ENCODE measurements around the gene PRIMPOL. TPM values are rescaled to one million over a fixed set of nuclear protein-coding genes. Genes with fewer than 3 reads are reported as not detected.
"Not testable (repeated sequence)": the region's sequence is repeated elsewhere in the genome, so short reads cannot be mapped to it uniquely, and the experiment has no call there.

PRIMPOL gene, protein sequence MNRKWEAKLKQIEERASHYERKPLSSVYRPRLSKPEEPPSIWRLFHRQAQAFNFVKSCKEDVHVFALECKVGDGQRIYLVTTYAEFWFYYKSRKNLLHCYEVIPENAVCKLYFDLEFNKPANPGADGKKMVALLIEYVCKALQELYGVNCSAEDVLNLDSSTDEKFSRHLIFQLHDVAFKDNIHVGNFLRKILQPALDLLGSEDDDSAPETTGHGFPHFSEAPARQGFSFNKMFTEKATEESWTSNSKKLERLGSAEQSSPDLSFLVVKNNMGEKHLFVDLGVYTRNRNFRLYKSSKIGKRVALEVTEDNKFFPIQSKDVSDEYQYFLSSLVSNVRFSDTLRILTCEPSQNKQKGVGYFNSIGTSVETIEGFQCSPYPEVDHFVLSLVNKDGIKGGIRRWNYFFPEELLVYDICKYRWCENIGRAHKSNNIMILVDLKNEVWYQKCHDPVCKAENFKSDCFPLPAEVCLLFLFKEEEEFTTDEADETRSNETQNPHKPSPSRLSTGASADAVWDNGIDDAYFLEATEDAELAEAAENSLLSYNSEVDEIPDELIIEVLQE
- 51.3 TPM for total RNA-seq
- 12.7 TPM for polyA plus RNA-seq

DNA sequence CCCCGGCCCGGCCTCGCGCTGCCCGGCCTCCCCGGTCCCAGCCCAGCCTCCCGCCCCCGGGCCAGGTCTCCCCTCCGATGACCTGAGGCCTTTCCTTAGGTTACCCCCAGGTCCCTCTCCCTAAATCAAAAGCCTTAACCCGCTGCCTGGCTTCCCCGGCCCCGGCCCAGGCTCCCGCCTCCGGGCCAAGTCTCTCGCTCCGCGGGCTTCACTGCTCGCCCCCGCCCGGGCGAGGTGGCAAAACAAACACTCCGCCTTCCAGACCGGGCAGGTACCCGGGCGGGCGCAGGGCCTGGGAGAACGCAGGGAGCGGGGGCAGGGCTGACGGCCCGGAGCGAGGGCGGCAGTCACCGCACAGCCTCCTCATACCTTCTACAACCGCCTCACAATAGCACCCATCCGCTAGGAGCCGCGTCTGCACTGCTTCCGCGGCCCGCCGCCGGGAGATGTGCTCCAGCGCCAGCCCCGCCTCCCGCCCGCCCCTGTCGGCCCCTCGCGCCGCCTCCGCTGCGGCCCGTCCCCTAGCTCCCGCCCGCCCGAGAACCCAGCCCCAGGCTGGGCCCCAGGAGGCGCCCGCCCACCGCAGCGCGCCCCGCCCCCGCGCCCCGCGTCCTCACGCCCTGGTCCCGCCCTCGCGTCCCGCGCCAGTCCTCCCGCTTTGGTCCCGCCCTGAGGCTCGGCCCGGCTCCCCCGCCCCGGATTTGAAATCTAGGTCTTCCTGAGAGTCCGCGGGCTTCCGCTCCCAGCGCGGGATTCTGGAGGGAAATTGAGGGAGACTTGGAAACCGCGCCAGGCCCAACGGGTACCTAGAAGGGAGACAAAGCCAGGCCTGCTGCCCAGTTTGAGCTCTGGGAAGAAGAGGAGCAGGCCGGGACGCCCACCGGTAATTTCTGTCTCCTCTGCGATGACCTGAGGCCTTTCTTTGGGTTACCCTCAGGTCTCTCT lies at the start of gene PRIMPOL, which contains the start of gene CASP3:
Gene PRIMPOL, plus strand, starts transcription at position 713 of the 945 bp plus-strand sequence. CDS start 7,403 bp downstream, outside the sequence.
Gene CASP3, minus strand, starts transcription at position 422 of the 945 bp plus-strand sequence. CDS start 10,994 bp downstream, outside the sequence.
- DNase-seq (ENCODE audit: extremely low spot score) = peak; percentile 87
- H3K27ac ChIP-seq (ENCODE audit: low read depth) = peak within 1 kb of the TSS; percentile 98
- H3K4me1 ChIP-seq (ENCODE audit: insufficient read depth) = peaks cover 2% of the 10 kb centered on the region
- under 1% methylated on average over 87 of the region's 90 CpGs for WGBS
- H3K36me3 ChIP-seq (ENCODE audit: insufficient read depth) = peaks cover 2% of the 10 kb centered on the region
- H3K4me3 ChIP-seq (ENCODE audit: low read depth, low read length) = peak within 1 kb of the TSS; percentile 84

DNA sequence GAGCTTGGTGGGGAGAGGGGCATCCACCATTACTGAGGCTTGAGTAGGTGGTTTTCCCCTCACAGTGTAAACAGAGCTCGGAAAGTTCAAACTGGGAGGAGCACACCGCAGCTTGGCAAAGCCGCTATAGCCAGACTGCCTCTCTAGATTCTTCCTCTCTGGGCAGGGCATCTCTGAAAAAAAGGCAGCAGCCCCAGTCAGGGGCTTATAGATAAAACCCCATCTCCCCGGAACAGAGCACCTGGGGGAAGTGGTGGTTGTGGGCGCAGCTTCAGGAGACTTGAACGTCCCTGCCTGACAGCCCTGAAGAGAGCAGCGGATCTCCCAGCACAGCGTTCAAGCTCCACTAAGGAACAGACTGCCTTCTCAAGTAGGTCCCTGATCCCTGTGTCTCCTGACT lies 48.6 kb upstream of the PRIMPOL start:
- WGBS = 75% methylated on average over 8 of the region's 8 CpGs
- H3K36me3 ChIP-seq (ENCODE audit: insufficient read depth); DNase-seq (ENCODE audit: extremely low spot score): not testable (repeated sequence)

GRCh38 chr4:184602857-184603256 lies 46.7 kb upstream of the PRIMPOL start:
- 0% methylated on average over 1 of the region's 1 CpG for WGBS

More for the DNA sequence above, 48.6 kb upstream of the PRIMPOL start:
- H3K4me3 ChIP-seq (ENCODE audit: low read depth, low read length); H3K4me1 ChIP-seq (ENCODE audit: insufficient read depth); H3K27ac ChIP-seq (ENCODE audit: low read depth): not testable (repeated sequence)

GRCh38 chr4:184607429-184607828 lies 42.1 kb upstream of the PRIMPOL start:
- WGBS = 98% methylated on average over 2 of the region's 2 CpGs
- not testable (repeated sequence) for H3K36me3 ChIP-seq (ENCODE audit: insufficient read depth); DNase-seq (ENCODE audit: extremely low spot score); H3K4me1 ChIP-seq (ENCODE audit: insufficient read depth); H3K4me3 ChIP-seq (ENCODE audit: low read depth, low read length); H3K27ac ChIP-seq (ENCODE audit: low read depth)

More at GRCh38 chr4:184602857-184603256, 46.7 kb upstream of the PRIMPOL start:
- not testable (repeated sequence) for DNase-seq (ENCODE audit: extremely low spot score); H3K36me3 ChIP-seq (ENCODE audit: insufficient read depth); H3K4me3 ChIP-seq (ENCODE audit: low read depth, low read length); H3K4me1 ChIP-seq (ENCODE audit: insufficient read depth); H3K27ac ChIP-seq (ENCODE audit: low read depth)

- no peak for DNase-seq (ENCODE audit: extremely low spot score)
- 63% methylated on average over 3 of the region's 3 CpGs for WGBS
- no peaks in the 10 kb centered on the region for H3K36me3 ChIP-seq (ENCODE audit: insufficient read depth)
- no peaks in the 10 kb centered on the region for H3K4me1 ChIP-seq (ENCODE audit: insufficient read depth)
- no peak overlapping the region for H3K4me3 ChIP-seq (ENCODE audit: low read depth, low read length)
- H3K27ac ChIP-seq (ENCODE audit: low read depth) = no peak overlapping the region
Measured at GRCh38 chr4:184612074-184612473, 37.5 kb upstream of the PRIMPOL start.

- Histone ChIP-seq H3K27ac (ENCODE audit: low read depth) (no peak overlapping the region), H3K4me1 (ENCODE audit: insufficient read depth) (no peaks in the 10 kb centered on the region), H3K36me3 (ENCODE audit: insufficient read depth) (no peaks in the 10 kb centered on the region), H3K4me3 (ENCODE audit: low read depth, low read length) (no peak overlapping the region)
- DNase-seq (ENCODE audit: extremely low spot score) = no peak
- 91% methylated on average over 2 of the region's 2 CpGs for WGBS
Measured at GRCh38 chr4:184613405-184613804, 36.1 kb upstream of the PRIMPOL start.

GRCh38 chr4:184614509-184614908 lies 35.0 kb upstream of the PRIMPOL start:
- H3K36me3 ChIP-seq (ENCODE audit: insufficient read depth) = no peaks in the 10 kb centered on the region
- DNase-seq (ENCODE audit: extremely low spot score) = no peak
- WGBS = 91% methylated on average over 3 of the region's 3 CpGs
- no peak overlapping the region for H3K27ac ChIP-seq (ENCODE audit: low read depth)
- H3K4me3 ChIP-seq (ENCODE audit: low read depth, low read length) = no peak overlapping the region
- H3K4me1 ChIP-seq (ENCODE audit: insufficient read depth) = no peaks in the 10 kb centered on the region

DNA sequence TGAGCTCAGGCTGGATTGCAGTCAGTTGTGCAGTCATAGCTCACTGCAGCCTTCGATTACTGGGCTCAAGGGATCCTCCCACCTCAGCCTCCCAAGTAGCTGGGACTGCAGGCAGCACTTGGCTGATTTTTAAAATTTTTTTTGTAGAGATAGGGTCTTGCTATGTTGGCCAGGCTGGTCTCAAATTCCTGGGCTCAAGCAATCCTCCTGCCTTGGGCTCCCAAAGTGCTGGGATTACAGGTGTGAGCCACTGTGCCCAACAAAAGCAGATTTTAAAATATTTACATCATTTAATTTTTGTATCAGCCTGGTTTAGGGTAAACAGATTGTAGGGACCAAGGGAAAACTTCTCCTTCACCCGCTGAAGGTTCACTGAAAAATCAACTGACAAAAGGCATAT lies 33.4 kb upstream of the PRIMPOL start:
- H3K4me3 ChIP-seq (ENCODE audit: low read depth, low read length); H3K27ac ChIP-seq (ENCODE audit: low read depth); DNase-seq (ENCODE audit: extremely low spot score); H3K4me1 ChIP-seq (ENCODE audit: insufficient read depth); H3K36me3 ChIP-seq (ENCODE audit: insufficient read depth): not testable (repeated sequence)
- WGBS = 84% methylated on average over 2 of the region's 2 CpGs

GRCh38 chr4:184616633-184617551 lies 32.6 kb upstream of the PRIMPOL start:
- H3K4me3 ChIP-seq (ENCODE audit: low read depth, low read length) = no peak overlapping the region
- no peak for DNase-seq (ENCODE audit: extremely low spot score)
- 74% methylated on average over 12 of the region's 12 CpGs for WGBS
- H3K4me1 ChIP-seq (ENCODE audit: insufficient read depth) = no peaks in the 10 kb centered on the region
- no peaks in the 10 kb centered on the region for H3K36me3 ChIP-seq (ENCODE audit: insufficient read depth)
- H3K27ac ChIP-seq (ENCODE audit: low read depth) = no peak overlapping the region

GRCh38 chr4:184617600-184618196 lies 31.8 kb upstream of the PRIMPOL start:
- no peak for DNase-seq (ENCODE audit: extremely low spot score)
- no peaks in the 10 kb centered on the region for H3K4me1 ChIP-seq (ENCODE audit: insufficient read depth)
- no peaks in the 10 kb centered on the region for H3K36me3 ChIP-seq (ENCODE audit: insufficient read depth)
- H3K27ac ChIP-seq (ENCODE audit: low read depth) = no peak overlapping the region
- WGBS = 76% methylated on average over 9 of the region's 9 CpGs
- H3K4me3 ChIP-seq (ENCODE audit: low read depth, low read length) = no peak overlapping the region

DNA sequence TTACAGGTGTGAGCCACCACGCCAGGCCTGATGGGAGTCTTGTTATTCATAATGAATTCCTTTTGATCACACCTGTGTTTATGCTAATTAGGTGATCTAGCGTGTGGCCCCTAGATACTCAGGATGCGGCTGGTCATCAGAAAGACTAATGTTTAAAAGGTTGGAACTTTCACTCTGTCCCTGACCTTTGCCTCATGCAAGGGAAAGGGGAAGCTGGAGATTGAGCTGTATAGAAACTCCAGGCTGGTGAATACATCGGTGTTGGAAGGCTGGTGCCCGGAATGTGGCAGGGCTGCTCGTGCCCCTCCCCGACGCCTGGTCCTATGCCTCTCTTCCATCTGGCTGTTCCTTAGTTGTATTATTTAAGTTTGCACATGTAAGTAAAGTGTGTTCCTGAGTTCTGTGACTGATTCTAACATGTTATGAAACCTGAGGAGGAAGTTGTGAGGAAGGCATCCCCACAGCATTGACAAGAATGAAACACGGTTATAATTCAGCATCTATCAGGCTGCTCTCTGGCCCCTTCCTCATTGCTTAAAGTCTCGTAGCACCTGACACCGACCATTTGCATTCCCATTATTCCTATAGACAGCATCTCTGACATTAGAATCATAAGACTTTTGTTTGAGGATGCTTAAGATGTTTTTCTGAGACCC lies 29.2 kb upstream of the PRIMPOL start:
- Histone ChIP-seq H3K4me1 (ENCODE audit: insufficient read depth) (no peaks in the 10 kb centered on the region), H3K4me3 (ENCODE audit: low read depth, low read length) (no peak overlapping the region), H3K27ac (ENCODE audit: low read depth) (no peak overlapping the region), H3K36me3 (ENCODE audit: insufficient read depth) (no peaks in the 10 kb centered on the region)
- DNase-seq (ENCODE audit: extremely low spot score) = no peak
- 92% methylated on average over 11 of the region's 11 CpGs for WGBS

- 85% methylated on average over 3 of the region's 3 CpGs for WGBS
- no peak for DNase-seq (ENCODE audit: extremely low spot score)
Measured at GRCh38 chr4:184621518-184621917, 28.0 kb upstream of the PRIMPOL start.

More at GRCh38 chr4:184621518-184621917, 28.0 kb upstream of the PRIMPOL start:
- no peak overlapping the region for H3K27ac ChIP-seq (ENCODE audit: low read depth)
- no peaks in the 10 kb centered on the region for H3K36me3 ChIP-seq (ENCODE audit: insufficient read depth)
- H3K4me1 ChIP-seq (ENCODE audit: insufficient read depth) = no peaks in the 10 kb centered on the region
- H3K4me3 ChIP-seq (ENCODE audit: low read depth, low read length) = no peak overlapping the region

Measured in urinary bladder (tissue), 4 donors.